ENCODE data around the gene SYNDIG1. TPM values are rescaled to one million over a fixed set of nuclear protein-coding genes. Genes with fewer than 3 reads are reported as not detected.

SYNDIG1 gene
- total RNA-seq, 4 donors from 2014 or later, result 0.20 to 1.3 (median 0.66) TPM; not detected in 1

DNA sequence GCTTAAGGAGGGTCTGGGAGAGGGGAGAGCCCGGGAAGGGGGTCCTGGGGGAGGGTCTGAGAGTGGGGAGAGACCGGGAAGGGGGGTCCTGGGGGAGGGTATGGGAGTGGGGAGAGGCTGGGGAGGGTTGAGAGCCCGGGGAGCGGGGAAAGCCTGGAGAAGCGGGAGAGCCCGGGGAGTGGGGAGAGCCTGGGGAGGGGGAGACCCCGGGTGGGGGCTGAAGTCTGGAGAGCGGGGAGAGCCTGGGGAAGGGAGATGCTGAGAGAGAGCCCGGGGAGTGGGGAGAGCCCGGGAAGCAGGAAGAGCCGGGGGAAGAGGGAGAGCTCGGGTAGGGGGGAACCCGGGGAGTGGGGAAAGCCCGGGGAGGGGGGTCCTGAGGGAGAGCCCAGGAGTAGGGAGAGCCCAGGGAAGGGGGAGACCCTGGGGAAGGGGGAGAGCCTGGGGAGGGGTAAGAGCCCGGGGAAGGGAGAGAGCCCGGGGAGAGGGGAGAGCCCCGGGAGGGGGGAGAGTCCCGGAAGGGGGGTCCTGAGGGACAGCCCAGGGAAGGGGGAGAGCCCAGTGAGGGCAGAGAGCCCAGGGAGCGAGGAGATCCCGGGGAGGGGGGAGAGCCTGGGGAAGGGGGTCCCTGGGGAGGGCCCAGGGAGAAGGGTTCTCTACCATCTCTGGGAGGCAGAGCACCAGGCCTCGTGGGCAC lies 148.5 kb downstream of the SYNDIG1 start:
- DNase-seq, result no peak
- H3K4me3 ChIP-seq, result no peak overlapping the region
- intact Hi-C loops (cut with DNase I; ENCODE audit: low total_unique reads) (no loop called here), in situ Hi-C loops (cut with MboI; ENCODE audit: low sequenced_read_pairs in 4 of 4) (no loop called here)
- H3K27me3 ChIP-seq, result no peaks in the 10 kb centered on the region
- no peak overlapping the region for H3K27ac ChIP-seq
- H3K4me1 ChIP-seq, result no peaks in the 10 kb centered on the region
- TF ChIP-seq, protein P1, sequence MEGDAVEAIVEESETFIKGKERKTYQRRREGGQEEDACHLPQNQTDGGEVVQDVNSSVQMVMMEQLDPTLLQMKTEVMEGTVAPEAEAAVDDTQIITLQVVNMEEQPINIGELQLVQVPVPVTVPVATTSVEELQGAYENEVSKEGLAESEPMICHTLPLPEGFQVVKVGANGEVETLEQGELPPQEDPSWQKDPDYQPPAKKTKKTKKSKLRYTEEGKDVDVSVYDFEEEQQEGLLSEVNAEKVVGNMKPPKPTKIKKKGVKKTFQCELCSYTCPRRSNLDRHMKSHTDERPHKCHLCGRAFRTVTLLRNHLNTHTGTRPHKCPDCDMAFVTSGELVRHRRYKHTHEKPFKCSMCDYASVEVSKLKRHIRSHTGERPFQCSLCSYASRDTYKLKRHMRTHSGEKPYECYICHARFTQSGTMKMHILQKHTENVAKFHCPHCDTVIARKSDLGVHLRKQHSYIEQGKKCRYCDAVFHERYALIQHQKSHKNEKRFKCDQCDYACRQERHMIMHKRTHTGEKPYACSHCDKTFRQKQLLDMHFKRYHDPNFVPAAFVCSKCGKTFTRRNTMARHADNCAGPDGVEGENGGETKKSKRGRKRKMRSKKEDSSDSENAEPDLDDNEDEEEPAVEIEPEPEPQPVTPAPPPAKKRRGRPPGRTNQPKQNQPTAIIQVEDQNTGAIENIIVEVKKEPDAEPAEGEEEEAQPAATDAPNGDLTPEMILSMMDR (IDR thresholded peaks at IDR 0.05 in 4 of 5, conservative IDR thresholded peaks at IDR 0.05 in 1 of 5), result no peak
- no peak for TF ChIP-seq POLR2A (IDR thresholded peaks at IDR 0.05)
- H3K9me3 ChIP-seq, result no peaks in the 10 kb centered on the region
- no peak for ATAC-seq
- no peaks in the 10 kb centered on the region for H3K36me3 ChIP-seq

GRCh38 chr20:24618739-24619138 lies 149.3 kb downstream of the SYNDIG1 start:
- no peaks in the 10 kb centered on the region for H3K9me3 ChIP-seq
- no peak overlapping the region for H3K27ac ChIP-seq
- TF ChIP-seq, protein P1 (IDR thresholded peaks at IDR 0.05 in 4 of 5, conservative IDR thresholded peaks at IDR 0.05 in 1 of 5), result no peak
- no peak for TF ChIP-seq POLR2A (IDR thresholded peaks at IDR 0.05)
- DNase-seq, result no peak
- in situ Hi-C loops (cut with MboI; ENCODE audit: low sequenced_read_pairs in 4 of 4) (no loop called here), intact Hi-C loops (cut with DNase I; ENCODE audit: low total_unique reads) (no loop called here)
- no peaks in the 10 kb centered on the region for H3K27me3 ChIP-seq
- no peaks in the 10 kb centered on the region for H3K4me1 ChIP-seq
- no peak for ATAC-seq
- H3K4me3 ChIP-seq, result no peak overlapping the region
- no peaks in the 10 kb centered on the region for H3K36me3 ChIP-seq

DNA sequence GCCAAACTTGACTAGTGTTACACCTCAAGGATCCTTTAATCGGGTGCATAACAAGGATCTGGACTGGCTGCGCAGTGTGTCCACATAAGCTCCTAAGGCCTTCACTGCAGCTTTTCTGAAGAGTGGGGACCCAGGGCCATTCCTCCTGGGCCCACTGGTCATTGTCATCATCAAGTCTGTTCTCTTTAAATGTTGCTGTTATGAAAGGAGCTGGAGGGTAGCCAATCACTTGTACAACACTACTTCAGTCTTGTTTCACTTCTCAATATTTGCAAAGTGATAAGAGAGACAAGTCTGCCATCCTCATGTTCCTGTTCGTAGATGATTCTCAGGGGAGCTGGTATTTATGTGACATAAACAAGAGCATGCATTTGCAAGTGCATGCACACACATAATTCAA lies 149.8 kb downstream of the SYNDIG1 start:
- ATAC-seq, result no peak
- Histone ChIP-seq H3K27me3 (no peaks in the 10 kb centered on the region), H3K4me3 (no peak overlapping the region), H3K4me1 (no peaks in the 10 kb centered on the region), H3K27ac (no peak overlapping the region), H3K36me3 (no peaks in the 10 kb centered on the region), H3K9me3 (no peaks in the 10 kb centered on the region)
- in situ Hi-C loops (cut with MboI; ENCODE audit: low sequenced_read_pairs in 4 of 4), result no loop called here
- intact Hi-C loops (cut with DNase I; ENCODE audit: low total_unique reads), result no loop called here
- no peak for TF ChIP-seq POLR2A (IDR thresholded peaks at IDR 0.05)
- TF ChIP-seq, protein P1 (IDR thresholded peaks at IDR 0.05 in 4 of 5, conservative IDR thresholded peaks at IDR 0.05 in 1 of 5), result no peak
- no peak for DNase-seq

- no peaks in the 10 kb centered on the region for H3K36me3 ChIP-seq
- no peaks in the 10 kb centered on the region for H3K27me3 ChIP-seq
- H3K27ac ChIP-seq, result no peak overlapping the region
- intact Hi-C loops (cut with DNase I; ENCODE audit: low total_unique reads), result no loop called here
- H3K9me3 ChIP-seq, result no peaks in the 10 kb centered on the region
- no peak for ATAC-seq
- H3K4me3 ChIP-seq, result no peak overlapping the region
- no peak for DNase-seq
- in situ Hi-C loops (cut with MboI; ENCODE audit: low sequenced_read_pairs in 4 of 4), result no loop called here
- H3K4me1 ChIP-seq, result no peaks in the 10 kb centered on the region
- no peak for TF ChIP-seq POLR2A (IDR thresholded peaks at IDR 0.05)
- TF ChIP-seq, protein P1 (IDR thresholded peaks at IDR 0.05 in 4 of 5, conservative IDR thresholded peaks at IDR 0.05 in 1 of 5), result no peak
Observed at GRCh38 chr20:24620937-24621519, 151.6 kb downstream of the SYNDIG1 start.

Measured in gastrocnemius medialis (tissue), 4 donors.